GM21717 (cell line): ENCODE data around the gene TLR4.

Experiments
- ATAC-seq: cut with Tn5 transposase; IDR thresholded peaks from one replicate; pipeline ENCODE4 v1.9.1; 2021; ENCODE audit warnings: mild to moderate bottlenecking, moderate library complexity; ENCODE audit not compliant: unreplicated experiment

Gene TLR4

DNA sequence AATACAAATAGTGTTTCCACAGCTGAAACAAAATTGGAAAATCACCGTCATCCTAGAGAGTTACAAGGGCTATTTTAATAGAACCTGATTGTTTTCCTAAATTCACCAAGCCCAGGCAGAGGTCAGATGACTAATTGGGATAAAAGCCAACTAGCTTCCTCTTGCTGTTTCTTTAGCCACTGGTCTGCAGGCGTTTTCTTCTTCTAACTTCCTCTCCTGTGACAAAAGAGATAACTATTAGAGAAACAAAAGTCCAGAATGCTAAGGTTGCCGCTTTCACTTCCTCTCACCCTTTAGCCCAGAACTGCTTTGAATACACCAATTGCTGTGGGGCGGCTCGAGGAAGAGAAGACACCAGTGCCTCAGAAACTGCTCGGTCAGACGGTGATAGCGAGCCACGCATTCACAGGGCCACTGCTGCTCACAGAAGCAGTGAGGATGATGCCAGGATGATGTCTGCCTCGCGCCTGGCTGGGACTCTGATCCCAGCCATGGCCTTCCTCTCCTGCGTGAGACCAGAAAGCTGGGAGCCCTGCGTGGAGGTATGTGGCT, at the start of gene TLR4:
Gene TLR4, plus strand, starts transcription at position 380 of the 552 bp plus-strand sequence. Its CDS starts 70 bp downstream, at position 450.
- peak; percentile 99 for ATAC-seq

GRCh38 chr9:117656002-117656401, 48.2 kb upstream of the TLR4 start:
- ATAC-seq, result no peak

DNA sequence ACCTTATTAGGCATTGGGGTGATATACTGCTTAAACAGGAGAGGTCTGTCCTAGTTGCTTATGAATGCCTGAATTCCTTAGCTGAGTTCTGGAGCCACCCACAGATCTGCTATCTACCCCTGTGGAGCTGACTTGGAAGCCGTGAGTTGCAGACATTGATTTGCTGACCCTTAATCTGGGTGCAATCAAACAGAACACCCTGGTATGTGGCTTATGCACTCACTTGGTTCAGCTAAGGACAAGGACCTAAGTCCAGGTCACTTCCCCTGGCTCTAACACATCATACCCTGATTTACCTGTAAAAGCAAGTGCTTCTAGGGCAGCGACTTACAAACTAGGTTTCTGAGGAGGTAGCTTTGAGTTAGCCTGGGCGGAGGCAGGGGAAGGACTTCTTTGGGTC, 41.6 kb upstream of the TLR4 start:
- no peak for ATAC-seq

DNA sequence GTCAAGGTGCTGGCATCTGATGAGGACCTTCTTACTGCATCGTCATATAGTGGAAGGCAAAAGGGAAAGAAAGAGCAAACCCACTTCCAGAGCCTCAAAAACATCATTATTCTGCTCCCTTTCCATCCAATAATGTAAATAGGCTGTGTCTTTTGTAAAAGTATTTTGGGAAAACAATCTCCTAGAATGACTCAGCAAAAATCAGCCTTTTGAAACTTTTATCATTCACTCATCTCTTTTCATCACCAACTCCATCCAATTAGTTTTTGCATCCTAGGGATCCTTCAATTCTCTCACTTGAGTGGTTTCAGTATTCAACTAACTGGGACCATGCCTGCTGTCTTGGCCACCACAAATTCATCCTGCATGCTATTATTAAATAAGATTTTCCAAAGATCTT, 39.8 kb upstream of the TLR4 start:
- ATAC-seq, result no peak

GRCh38 chr9:117665601-117666385, 38.4 kb upstream of the TLR4 start:
- no peak for ATAC-seq

GRCh38 chr9:117671468-117671867, 32.7 kb upstream of the TLR4 start:
- no peak for ATAC-seq

DNA sequence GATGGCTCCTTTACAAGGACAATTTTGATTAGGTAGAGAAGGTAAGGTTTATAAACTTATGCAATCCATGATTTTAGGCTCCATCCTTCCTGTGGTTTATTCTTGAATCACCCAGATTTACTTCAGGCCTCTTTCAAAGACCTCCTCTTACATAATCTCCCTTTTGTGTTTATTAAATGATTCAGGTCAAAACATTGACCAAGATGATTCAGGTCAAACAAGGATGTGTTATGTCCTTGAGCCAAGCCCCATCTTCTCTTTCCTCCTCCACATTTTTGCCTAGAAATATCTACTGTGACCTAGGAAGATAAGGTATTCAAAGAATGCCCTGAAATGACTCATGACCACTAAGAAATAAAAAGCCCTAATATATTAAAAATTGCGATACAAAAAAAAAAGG, 31.8 kb upstream of the TLR4 start:
- no peak for ATAC-seq

DNA sequence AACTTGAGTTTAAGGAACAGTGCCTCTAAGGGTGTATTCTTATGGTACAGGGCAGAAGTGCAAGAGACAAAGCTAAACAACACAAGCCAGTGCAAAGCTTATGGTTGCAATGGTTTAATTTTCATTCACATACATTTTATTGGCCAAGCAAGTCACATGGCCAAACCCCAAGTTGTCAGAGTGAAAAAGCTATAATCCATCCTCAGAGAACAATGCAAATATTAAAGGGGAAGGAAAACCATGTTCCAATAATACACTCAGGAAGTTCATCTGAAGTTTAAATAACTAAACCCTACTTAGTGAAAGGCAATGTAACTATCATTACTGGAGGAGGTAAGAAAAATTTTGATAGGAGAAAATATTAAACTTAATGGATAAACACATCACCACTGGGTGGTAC, 26.6 kb upstream of the TLR4 start:
- no peak for ATAC-seq

DNA sequence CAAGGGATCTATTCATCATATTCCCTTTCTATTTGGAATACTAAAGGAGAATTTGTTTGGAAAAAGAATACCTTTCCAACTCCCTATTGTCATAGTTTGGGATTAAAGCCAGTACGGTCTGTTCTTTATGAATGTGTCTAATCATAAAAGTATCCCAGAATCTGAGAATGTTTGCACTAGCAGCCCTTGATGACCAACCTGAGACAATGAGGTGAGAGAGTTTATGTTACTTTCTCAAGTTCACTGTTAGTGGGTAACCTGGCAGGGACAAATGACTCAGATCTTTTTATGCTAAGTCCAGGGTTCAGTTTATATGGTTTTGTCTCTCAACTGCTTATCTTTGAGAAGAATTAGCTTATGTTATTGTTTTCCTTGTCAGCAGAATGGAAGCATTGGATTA, 25.3 kb upstream of the TLR4 start:
- ATAC-seq, result no peak

DNA sequence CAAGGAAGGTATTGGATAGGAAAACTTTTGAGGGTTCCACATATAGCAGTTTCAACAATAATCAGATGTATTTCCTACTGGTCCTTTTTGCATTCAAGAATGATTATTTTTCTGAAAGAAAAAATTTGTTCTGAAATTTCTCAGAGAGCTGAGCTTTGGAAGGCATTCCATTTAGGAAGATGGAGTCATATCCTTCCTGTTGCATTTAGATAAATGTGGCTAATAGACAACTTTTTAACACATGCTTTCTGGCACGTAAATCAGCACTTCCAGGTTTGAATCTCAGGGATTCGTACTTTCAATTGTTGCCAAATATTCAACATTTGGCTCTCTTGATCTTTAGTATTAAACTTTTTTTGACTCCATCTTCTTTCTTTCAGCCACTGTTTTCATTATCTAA, 24.8 kb upstream of the TLR4 start:
- no peak for ATAC-seq

DNA sequence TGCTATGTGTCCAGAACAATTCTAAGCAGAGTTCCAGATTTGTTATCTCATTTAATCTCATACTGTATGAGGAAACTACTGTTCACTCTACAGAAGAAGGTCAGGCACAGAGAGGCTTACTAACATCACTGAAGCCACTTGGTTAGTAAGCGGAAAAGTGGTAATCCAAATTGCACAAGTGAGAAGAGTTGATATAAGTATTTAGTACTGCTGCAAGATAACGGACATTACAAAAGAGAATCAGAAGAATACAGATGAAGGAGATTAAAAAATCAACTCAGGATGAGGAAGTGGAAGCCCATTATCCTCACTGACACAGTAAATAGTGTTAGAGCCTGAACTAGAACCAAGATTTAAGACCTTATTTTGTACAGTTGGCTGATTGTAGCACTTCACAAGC, 22.3 kb upstream of the TLR4 start:
- no peak for ATAC-seq

DNA sequence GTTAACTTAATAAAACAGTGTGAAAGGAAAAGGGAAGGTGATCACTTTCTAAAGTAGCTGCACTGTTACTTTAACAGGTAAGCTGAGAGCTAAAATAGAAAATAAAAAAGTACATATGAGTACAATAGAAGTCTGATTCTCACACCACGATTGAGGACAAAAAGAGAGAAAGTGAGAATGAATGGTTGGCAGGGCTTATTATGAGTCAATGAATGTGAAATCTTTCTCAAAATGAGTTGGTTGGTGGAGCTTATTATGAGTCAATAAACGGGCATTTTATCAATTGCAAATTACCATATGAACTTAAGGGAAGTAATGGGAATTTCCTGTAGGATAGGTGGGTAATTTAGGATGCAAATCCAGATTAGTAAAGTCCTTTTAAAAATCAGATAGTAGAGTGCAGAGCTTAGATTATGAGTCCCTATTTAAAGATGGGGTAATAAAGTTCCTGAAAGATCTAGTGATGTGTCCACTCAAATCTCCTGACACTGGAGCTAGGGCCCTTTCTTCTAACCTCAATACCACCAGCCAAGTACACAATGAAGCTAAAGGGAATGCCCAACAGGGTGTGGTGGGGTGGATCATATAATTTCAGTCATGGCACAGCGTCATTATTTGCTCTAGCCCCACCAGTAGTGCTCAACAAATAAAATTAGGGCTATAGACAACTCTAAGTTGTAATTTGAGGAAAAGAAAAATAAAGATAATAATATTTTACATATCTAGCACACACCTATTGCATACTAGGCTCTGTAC, 21.1 kb upstream of the TLR4 start:
- peak; percentile 78 for ATAC-seq

DNA sequence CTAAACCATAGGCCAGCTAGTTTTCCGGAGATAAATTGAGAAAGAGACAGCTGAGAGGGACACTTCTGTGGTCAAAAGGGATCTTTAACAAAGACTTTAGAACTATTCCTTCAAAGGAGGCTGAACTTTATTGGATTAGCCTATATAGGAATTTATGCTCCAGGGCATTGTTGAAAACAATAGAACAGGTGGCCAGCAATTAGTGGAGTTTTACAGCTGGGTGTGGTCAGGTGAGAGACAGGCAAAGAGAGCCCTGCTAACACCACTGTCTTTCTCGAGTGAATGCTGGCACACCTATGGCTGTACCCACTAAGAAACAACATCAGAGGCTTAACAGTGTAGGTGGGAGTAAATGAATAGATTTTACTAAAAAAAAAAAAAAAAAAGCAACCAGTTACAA, 16.7 kb upstream of the TLR4 start:
- ATAC-seq, result no peak

DNA sequence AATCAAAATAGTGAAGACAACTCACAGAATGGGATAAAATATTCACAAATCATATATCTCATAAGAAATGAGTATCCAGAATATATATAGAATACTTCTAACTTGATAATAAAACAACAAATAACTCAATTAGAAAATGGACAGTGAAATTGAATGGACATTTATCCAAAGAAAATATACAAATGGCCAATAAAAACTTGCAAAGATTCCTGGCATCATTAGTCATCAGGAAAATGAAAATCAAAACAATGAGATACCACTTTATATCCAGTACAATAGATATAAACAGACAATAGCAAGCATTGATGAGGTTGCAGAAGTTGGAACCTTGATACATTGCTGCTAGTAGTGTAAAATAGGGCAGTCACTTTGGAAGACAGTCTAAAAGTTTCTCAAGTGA, 12.8 kb upstream of the TLR4 start:
- no peak for ATAC-seq

- ATAC-seq, result no peak
Measured at GRCh38 chr9:117696154-117696553, 8.0 kb upstream of the TLR4 start.

DNA sequence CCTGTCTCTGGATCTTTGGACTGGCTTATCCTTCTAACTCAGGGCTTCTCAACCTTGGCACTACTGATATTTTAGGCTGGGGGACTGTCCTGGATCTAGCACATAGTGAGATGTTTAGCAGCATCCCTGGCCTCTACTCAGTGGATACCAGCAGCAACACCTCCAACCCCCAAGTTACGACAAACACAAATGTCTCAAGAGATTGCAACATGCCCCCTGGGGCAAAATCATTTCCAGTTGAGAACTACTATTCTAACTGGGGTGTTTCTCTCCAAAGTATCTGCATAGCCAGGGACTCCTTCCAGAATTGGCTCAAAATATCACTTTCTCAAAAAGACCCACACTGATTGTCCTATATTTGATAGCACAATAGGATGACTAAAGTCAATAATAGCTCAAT, 7.2 kb upstream of the TLR4 start:
- no peak for ATAC-seq

DNA sequence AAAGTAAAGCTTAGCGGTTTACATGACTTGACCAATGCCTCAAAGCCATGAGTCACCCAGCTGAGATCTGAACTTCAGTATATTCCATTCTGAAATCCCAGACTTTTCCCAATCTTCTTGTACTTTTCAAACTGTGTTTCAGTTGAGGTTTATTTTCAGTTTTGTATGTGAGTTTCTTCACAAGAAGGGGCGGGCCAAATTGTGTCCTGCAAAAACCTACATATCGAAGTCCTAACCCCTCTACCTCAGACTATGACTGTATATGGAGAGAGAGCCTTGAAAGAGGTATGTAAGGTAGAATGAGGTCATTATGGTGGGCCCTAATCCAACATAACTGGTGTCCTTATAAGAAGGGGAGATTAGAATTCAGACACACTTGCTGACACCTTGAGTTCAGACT, 666 bp upstream of the TLR4 start:
- ATAC-seq, result no peak

GRCh38 chr9:117704597-117704996, 394 bp downstream of the TLR4 start:
- no peak for ATAC-seq

DNA sequence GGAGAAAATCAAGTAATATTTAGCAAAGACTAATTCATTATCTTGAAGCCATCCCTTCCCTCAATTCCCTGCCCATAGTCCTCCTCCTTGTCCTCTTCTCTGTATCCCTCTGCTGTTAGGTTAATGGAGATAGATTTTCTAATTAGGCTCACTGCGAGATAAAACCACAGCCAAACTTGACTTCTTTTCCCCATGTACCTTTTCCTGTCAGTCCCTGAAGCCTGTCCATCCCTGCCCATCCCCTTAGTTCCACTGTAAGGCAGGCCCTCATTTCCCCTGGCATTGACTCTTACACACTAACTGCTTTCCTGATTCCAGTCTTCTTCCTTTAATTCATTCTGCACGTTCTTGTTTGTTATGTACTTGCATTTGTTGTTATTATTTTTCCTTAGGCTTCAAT, 1.2 kb downstream of the TLR4 start:
- ATAC-seq, result no peak

GRCh38 chr9:117706421-117707116, 2.4 kb downstream of the TLR4 start:
- ATAC-seq, result no peak

- ATAC-seq, result no peak
Measured at GRCh38 chr9:117707561-117707960, 3.4 kb downstream of the TLR4 start.

- ATAC-seq, result no peak
Measured at GRCh38 chr9:117709936-117710335, 5.7 kb downstream of the TLR4 start.
